Measurements from ENCODE around the gene CSNK2B. TPM values are rescaled to one million over a fixed set of nuclear protein-coding genes. Genes with fewer than 3 reads are reported as not detected.

The CSNK2B gene
- total RNA-seq, 2 donors from 2014 or later = 84.8 to 116 TPM

GRCh38 chr6:31681135-31681671 lies 15.3 kb downstream of the CSNK2B start:
- intact Hi-C loops (cut with DNase I) = loop anchor here (5.0 to 10.0 kb wide), 3 partner anchors 151 to 274 kb away; partner anchors contain the start of genes NELFE (in 1 of the 2) and SKIC2 (in 1 of the 2)
- ATAC-seq (peak; percentile 63 to 72), DNase-seq (peak; percentile 64)

GRCh38 chr6:31683591-31683990 lies 17.7 kb downstream of the CSNK2B start:
- DNase-seq (no peak), ATAC-seq (no peak)
- intact Hi-C loops (cut with DNase I) = loop anchor here (5.0 to 10.0 kb wide), 3 partner anchors 149 to 271 kb away; partner anchors contain the start of genes NELFE (in 1 of the 2) and SKIC2 (in 1 of the 2)

- intact Hi-C loops (cut with DNase I) = loop anchor here in 1 of 2 donors (10.0 kb wide), 2 partner anchors 148 to 268 kb away; partner anchors contain the start of genes NELFE and SKIC2
- no peak for DNase-seq
- no peak for ATAC-seq
These were observed 20.6 kb downstream of the CSNK2B start for GRCh38 chr6:31686483-31686882.

- intact Hi-C loops (cut with DNase I) = loop anchor here in 1 of 2 donors (10.0 kb wide), 2 partner anchors 147 to 267 kb away; partner anchors contain the start of genes NELFE and SKIC2
- no peak for ATAC-seq
These were observed 21.4 kb downstream of the CSNK2B start for GRCh38 chr6:31687321-31687720.

GRCh38 chr6:31687860-31688693 lies 22.2 kb downstream of the CSNK2B start:
- ATAC-seq = no peak
- DNase-seq = no peak
- intact Hi-C loops (cut with DNase I) = loop anchor here in 1 of 2 donors (10.0 kb wide), 2 partner anchors 147 to 267 kb away; partner anchors contain the start of genes NELFE and SKIC2

More at GRCh38 chr6:31687321-31687720, 21.4 kb downstream of the CSNK2B start:
- DNase-seq = no peak

GRCh38 chr6:31689249-31690110 lies 23.6 kb downstream of the CSNK2B start:
- no peak for DNase-seq
- intact Hi-C loops (cut with DNase I) = loop anchor here in 1 of 2 donors (10.0 kb wide), 2 partner anchors 145 to 265 kb away; partner anchors contain the start of genes NELFE and SKIC2

GRCh38 chr6:31690231-31691077 lies 24.6 kb downstream of the CSNK2B start:
- intact Hi-C loops (cut with DNase I) = no loop called here
- no peak for DNase-seq
- peak; percentile 50 to 83 for ATAC-seq

More at GRCh38 chr6:31689249-31690110, 23.6 kb downstream of the CSNK2B start:
- no peak for ATAC-seq

- ATAC-seq (no peak), DNase-seq (no peak)
- intact Hi-C loops (cut with DNase I) = no loop called here
These were observed 25.2 kb downstream of the CSNK2B start for GRCh38 chr6:31691078-31691463.

- intact Hi-C loops (cut with DNase I) = no loop called here
- ATAC-seq (no peak), DNase-seq (no peak)
These were observed 25.8 kb downstream of the CSNK2B start for GRCh38 chr6:31691564-31692108.

GRCh38 chr6:31692353-31692752 lies 26.5 kb downstream of the CSNK2B start:
- DNase-seq (no peak), ATAC-seq (no peak)
- intact Hi-C loops (cut with DNase I) = no loop called here

- no peak for DNase-seq
- ATAC-seq = no peak
- intact Hi-C loops (cut with DNase I) = no loop called here
These were observed 27.0 kb downstream of the CSNK2B start for GRCh38 chr6:31692886-31693285.

- no peak for ATAC-seq
- no peak for DNase-seq
- intact Hi-C loops (cut with DNase I) = no loop called here
These were observed 27.7 kb downstream of the CSNK2B start for GRCh38 chr6:31693535-31693934.

GRCh38 chr6:31697555-31697954 lies 31.7 kb downstream of the CSNK2B start:
- intact Hi-C loops (cut with DNase I) = no loop called here
- no peak for ATAC-seq

GRCh38 chr6:31700740-31701401 lies 35.0 kb downstream of the CSNK2B start:
- DNase-seq = no peak
- ATAC-seq = no peak
- intact Hi-C loops (cut with DNase I) = no loop called here

More at GRCh38 chr6:31697555-31697954, 31.7 kb downstream of the CSNK2B start:
- no peak for DNase-seq

GRCh38 chr6:31701666-31702404 lies 36.0 kb downstream of the CSNK2B start:
- DNase-seq (peak; percentile 47), ATAC-seq (no peak)
- intact Hi-C loops (cut with DNase I) = no loop called here

- no peak for DNase-seq
- intact Hi-C loops (cut with DNase I) = no loop called here
- ATAC-seq = peak; percentile 20 to 37
These were observed 36.5 kb downstream of the CSNK2B start for GRCh38 chr6:31702405-31702818.

Measured in left cardiac atrium (tissue), 4 donors.